KBM-7 (cell line): Measurements from ENCODE around the gene GNPTG.

Experiments used
- DNase-seq: peaks from one replicate; pipeline ENCODE4 v3.0.0-alpha.2; 2015
- in situ Hi-C: fragments of 300-500 bp; cut with MboI; formaldehyde crosslinking; loops from 2 replicates; pipeline ENCODE4 v1.14.3; 2020; ENCODE audit warnings: low sequenced_read_pairs, low pct_unique_long_range_greater_than_20kb, mixed read lengths

GNPTG gene

DNA sequence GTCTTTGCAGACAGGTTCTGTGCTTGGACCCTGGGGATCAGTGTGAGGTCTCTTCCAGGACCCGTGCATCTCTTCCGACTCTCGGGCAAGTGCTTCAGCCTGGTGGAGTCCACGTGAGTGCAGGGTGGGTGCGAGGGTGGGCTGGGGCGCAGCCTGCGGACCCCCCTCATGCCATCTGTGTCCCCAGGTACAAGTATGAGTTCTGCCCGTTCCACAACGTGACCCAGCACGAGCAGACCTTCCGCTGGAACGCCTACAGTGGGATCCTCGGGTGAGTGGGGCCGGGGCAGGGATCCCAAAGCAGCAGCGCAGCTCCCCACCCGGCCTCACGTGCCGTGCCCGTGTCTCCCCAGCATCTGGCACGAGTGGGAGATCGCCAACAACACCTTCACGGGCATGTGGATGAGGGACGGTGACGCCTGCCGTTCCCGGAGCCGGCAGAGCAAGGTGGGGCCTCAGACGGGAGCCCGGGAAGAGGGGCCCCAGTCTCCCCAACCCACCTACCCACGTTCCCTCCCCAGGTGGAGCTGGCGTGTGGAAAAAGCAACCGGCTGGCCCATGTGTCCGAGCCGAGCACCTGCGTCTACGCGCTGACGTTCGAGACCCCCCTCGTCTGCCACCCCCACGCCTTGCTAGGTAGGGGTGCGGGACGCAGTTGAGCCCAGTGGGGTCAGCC, 10.1 kb downstream of the GNPTG start:
- in situ Hi-C loops, result no loop called here
- no peak for DNase-seq

DNA sequence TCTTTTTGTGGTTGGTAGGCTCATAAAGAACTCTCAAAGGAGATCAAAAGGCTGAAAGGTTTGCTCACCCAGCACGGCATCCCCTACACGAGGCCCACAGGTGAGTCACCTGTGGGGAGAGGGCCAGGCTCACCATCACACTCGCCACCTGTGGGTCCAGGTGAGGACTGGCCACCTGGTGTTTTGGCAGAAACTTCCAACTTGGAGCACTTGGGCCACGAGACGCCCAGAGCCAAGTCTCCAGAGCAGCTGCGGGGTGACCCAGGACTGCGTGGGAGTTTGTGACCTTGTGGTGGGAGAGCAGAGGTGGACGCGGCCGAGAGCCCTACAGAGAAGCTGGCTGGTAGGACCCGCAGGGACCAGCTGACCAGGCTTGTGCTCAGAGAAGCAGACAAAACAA, 11.1 kb downstream of the GNPTG start:
- in situ Hi-C loops, result no loop called here
- no peak for DNase-seq

DNA sequence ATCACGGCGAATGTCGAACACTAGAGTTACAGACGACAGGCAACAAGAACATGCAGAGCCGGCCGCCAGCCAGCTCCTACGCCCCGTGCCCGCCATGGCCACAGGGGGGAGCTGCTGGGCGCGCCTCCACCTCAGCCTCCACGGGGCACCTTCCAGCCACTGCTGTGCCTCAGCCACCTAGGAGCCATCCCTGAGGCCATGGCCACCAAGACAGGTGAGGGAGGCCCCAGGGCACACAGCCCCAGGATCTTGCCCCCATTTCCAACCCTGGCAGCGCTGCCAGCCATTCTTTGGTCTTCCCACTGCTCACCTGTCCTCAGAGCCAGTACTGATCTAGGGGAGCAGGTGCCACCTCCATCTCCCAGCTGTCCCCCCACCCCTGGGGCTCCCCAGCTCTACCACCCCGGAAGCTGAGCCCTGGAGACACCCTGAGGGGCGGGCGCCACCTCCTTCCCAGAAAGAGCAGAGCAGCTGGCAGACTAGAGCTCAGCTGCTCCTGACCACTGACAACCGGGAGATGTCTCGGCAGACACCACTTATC, 11.8 kb downstream of the GNPTG start:
- DNase-seq, result peak; percentile 81
- in situ Hi-C loops, result no loop called here

- DNase-seq, result no peak
- in situ Hi-C loops, result no loop called here
Observed at GRCh38 chr16:1364510-1364909, 12.8 kb downstream of the GNPTG start.

DNA sequence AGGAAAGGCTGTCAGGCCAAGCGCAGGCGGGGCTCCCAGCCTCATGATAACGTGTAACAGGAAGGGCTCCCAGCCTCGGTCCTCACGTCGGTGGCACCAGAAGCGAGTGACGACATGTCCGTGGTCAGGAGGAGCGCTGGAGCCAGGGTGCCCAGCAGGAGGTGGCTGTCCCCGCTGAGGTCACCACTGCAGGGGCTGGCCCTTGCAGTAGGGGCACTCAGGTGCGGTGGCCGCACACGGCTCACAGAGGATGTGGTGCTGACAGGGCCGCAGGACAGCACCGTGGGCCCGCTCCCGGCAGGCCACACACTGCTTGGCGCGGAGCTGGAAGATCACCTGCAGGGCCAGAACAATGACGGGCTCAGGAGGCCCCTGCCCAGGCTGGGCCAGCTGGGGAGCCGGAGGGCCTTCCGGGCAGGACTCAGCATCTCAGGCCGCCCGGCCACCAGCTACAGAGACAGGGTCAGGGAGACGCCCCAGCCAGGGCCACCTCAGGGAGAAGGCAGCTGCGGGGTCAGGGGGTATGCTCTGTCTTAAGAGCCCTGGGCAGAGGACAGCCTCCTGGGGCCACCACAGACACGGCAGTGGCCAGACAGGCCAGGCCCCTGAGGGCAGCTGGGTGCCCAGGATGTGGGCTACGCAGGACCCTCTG, 14.5 kb downstream of the GNPTG start:
- no peak for DNase-seq
- in situ Hi-C loops, result no loop called here

- no peak for DNase-seq
- in situ Hi-C loops, result no loop called here
Observed at GRCh38 chr16:1366712-1367299, 15.1 kb downstream of the GNPTG start.

- in situ Hi-C loops, result no loop called here
Observed at GRCh38 chr16:1367486-1368174, 15.9 kb downstream of the GNPTG start.

GRCh38 chr16:1371054-1371978, 19.6 kb downstream of the GNPTG start:
- in situ Hi-C loops, result no loop called here
- no peak for DNase-seq

More at GRCh38 chr16:1367486-1368174, 15.9 kb downstream of the GNPTG start:
- DNase-seq, result no peak

- no peak for DNase-seq
- in situ Hi-C loops, result no loop called here
Observed at GRCh38 chr16:1372292-1372950, 20.7 kb downstream of the GNPTG start.

DNA sequence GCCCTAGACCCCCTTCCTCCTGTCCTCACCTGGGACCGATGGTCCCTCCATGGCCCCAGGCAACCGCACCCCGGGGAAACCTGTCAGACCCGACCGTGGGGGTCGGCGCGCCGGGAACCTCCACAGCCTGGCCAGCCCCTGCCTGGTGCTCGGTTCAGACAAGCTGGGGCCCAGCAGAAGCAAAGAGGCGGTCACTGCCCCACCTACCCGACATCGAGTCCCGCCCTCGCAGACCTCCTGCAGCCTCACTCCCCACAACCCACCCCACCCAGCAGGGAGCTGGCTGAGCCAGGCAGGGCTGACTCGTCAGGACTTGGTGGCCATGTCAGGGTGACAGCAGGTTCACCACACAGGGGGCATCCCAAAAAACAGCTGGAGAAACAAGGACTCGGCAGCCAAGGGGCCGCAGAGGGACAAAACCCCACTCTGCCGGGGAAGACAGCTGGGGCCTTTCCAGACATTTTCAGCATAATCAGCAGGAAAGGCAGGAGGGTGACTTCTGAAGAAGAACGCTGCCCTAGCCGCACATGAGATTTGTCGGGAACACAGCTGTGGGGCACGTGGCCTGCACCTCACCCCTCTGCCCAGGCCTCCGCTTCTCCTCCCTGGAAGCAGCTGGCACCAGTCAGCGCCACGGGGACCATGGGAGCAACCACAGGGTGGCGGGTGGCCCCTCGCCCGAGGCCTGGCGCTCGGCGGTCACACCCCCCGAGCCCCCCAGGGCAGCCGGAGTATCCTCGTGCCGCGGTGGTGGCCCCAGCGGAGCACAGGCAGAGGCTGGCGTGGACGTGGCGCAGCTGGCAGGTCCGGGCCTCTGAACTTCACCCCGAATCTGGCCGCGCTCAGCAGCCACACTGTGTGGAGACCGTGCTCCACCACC, 22.9 kb downstream of the GNPTG start:
- no peak for DNase-seq
- in situ Hi-C loops, result no loop called here

GRCh38 chr16:1375298-1375640, 23.5 kb downstream of the GNPTG start:
- DNase-seq, result no peak
- in situ Hi-C loops, result no loop called here

DNA sequence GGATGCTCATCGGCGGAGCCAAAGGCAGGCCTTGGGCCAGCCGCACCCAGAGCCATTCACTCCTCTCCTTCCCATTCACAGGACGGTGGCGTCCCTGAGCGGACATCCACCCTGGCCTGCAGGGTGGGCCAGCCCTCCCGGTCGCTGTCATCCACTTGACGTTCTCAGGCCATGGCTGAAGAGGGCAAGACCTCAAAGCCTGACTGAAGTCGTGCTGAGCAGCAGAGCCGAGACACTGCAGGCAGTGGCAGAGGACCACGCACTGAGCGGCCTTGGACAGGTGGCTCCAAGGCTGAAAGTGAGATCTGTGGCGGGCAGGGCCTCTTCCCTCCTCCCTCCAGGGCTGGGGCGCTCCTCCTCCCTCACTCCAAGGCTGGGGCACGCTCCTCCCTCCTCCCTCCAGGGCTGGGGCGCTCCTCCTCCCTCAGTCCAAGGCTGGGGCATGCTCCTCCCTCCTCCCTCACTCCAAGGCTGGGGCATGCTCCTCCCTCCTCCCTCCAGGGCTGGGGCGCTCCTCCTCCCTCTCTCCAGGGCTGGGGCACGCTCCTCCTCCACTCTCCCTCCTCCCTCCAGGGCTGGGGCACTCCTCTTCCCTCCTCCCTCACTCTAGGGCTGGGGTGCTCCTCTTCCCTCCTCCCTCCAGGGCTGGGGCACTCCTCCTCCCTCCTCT, 24.1 kb downstream of the GNPTG start:
- in situ Hi-C loops, result no loop called here
- no peak for DNase-seq

GRCh38 chr16:1377406-1378010, 25.8 kb downstream of the GNPTG start:
- in situ Hi-C loops, result no loop called here
- DNase-seq, result no peak

DNA sequence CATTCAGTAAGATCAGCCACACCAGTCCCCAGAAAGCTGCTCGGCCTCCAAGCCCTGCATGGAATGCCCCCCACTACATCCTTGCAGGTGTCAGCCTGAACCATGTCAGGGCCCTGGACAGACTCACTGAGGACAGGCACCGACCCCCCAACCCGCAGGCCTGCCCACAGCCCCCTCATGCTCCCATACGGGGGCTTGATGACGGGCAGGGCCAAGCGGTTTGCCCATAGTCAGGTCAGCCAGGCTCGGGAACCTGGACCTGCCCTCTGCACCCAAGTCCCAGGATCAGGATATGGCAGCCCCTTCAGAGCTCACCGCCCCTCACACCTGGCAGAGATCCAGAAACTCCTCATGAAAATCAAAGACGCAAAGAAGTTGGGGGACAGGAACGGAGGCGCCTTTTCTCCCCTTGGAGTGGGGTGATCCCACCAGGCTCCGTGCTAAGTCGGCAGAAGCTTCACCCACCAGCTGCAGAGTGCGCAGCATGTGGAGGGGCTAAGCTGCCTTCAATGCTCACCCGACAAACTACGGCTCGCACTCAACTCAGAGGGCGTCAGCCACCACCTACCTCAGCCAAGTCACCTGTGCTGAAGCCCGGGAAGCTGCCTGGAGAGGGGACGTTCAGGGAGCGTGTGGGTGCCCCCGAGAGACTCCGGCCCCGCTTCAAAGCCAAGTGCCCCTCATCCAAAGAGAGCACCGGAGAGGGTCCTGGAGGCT, 26.5 kb downstream of the GNPTG start:
- no peak for DNase-seq
- in situ Hi-C loops, result no loop called here

DNA sequence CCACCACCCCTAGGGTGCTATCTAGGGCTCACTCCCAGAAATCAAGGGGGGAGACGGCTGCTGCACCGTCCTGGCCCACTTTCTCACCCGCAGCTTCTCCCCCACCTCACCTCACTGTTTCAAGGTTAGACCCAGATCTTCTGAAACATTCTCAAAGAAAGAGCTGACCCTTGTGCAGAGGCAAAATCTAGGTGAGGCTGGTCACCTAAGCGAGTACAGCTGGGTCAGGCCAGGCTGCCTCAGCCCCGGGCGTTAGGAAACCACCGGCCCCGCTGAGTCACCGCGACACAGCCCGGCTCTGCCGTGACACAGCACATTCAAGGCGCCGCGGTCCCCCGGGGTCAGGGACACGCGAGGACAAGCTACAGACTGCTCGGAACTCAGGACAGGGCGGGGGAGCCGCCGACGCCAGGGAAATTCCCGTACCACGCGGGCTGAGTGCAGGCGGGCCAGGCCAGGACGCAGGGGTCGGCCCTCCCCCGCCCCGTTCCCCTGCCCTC, 27.1 kb downstream of the GNPTG start:
- DNase-seq, result peak; percentile 41
- in situ Hi-C loops, result no loop called here
